ENCODE results near the gene TMIGD2.

DNA sequence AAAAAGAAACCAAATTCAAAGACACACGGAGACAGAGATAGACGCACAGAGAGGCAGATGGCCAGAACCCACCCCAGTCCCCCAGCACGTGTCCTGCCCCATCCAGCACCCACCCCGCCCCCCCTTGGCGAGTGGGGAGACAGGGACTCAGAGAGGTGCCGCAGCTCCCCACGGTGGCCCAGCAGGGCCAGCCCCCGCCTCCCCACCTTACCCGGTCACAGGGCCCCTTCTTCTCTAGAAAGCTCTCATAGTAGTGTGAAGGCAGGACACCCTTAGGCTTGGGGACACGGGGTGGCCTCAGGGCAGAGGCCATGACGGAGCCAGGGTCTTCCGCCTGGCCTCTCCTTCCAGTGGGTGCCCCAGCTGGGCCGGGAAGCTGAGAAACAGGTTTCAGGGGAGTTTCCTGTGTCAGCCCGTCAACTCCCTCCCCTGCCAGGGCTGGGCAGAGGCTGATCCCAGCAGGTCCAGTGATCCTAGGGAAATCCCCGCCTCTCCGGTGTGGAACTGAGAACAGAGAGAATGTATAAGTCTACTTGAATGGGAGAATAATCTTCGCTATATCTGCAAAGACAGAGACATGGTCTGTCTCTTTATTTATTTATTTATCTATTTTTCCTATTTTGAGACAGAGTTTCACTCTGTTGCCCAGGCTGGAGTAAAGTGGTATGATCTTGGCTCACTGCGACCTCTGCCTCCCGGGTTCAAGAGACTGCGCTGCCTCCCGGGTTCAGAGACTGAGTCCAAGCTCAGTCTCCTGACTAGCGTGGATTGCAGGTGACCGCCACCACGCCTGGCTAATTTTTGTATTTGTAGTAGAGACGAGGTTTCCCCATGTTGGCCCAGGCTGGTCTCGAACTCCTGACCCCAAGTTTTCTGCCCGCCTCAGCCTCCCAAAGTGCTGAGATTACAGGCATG lies 36.5 kb upstream of the TMIGD2 start, which contains the start of gene STAP2:
- TF ChIP-seq, protein P1, sequence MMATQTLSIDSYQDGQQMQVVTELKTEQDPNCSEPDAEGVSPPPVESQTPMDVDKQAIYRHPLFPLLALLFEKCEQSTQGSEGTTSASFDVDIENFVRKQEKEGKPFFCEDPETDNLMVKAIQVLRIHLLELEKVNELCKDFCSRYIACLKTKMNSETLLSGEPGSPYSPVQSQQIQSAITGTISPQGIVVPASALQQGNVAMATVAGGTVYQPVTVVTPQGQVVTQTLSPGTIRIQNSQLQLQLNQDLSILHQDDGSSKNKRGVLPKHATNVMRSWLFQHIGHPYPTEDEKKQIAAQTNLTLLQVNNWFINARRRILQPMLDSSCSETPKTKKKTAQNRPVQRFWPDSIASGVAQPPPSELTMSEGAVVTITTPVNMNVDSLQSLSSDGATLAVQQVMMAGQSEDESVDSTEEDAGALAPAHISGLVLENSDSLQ (IDR thresholded peaks at IDR 0.05), result no peak
- TF ChIP-seq SUZ12 (IDR thresholded peaks at IDR 0.05), result no peak
- TF ChIP-seq FOXM1 (IDR thresholded peaks at IDR 0.05; ENCODE audit: borderline replicate concordance), result no peak
